Measurements from ENCODE around the gene HMHB1.

The HMHB1 gene

GRCh38 chr5:143865426-143866025 lies 53.6 kb downstream of the HMHB1 start:
- DNase-seq, result no peak
- TF ChIP-seq POLR2A (IDR thresholded peaks at IDR 0.05; ENCODE audit: low read length) (no peak), GATA1 (IDR thresholded peaks at IDR 0.05; ENCODE audit: low read depth, low read length) (no peak)
